GM15510 (cell line): ENCODE data around the gene CMAS.

Experiments
- POLR2A ChIP-seq: IDR thresholded peaks from 3 replicates; pipeline ENCODE4 v1.6.1; 2011; ENCODE audit warnings: borderline replicate concordance; ENCODE audit not compliant: insufficient read length; ENCODE audit errors: extremely low read depth

The CMAS gene

GRCh38 chr12:22082190-22082701 lies 36.2 kb downstream of the CMAS start:
- TF ChIP-seq POLR2A = no peak

GRCh38 chr12:22083167-22083566 lies 37.1 kb downstream of the CMAS start:
- no peak for TF ChIP-seq POLR2A

GRCh38 chr12:22084852-22085251 lies 38.8 kb downstream of the CMAS start:
- no peak for TF ChIP-seq POLR2A

GRCh38 chr12:22088886-22089285 lies 42.9 kb downstream of the CMAS start:
- TF ChIP-seq POLR2A = no peak

- no peak for TF ChIP-seq POLR2A
Observed at GRCh38 chr12:22089486-22089885, 43.5 kb downstream of the CMAS start.

- no peak for TF ChIP-seq POLR2A
Observed at GRCh38 chr12:22100958-22101748, 55.1 kb downstream of the CMAS start.

GRCh38 chr12:22101749-22102243 lies 55.8 kb downstream of the CMAS start:
- TF ChIP-seq POLR2A = no peak

GRCh38 chr12:22103418-22103817 lies 57.4 kb downstream of the CMAS start:
- no peak for TF ChIP-seq POLR2A

- no peak for TF ChIP-seq POLR2A
Observed at GRCh38 chr12:22105542-22105941, 59.5 kb downstream of the CMAS start.

- TF ChIP-seq POLR2A = no peak
Observed at GRCh38 chr12:22110176-22110575, 64.2 kb downstream of the CMAS start.
